Smooth muscle cell of trachea (primary cell): ENCODE data around the gene FAM83D. TPM values are rescaled to one million over a fixed set of nuclear protein-coding genes. Genes with fewer than 3 reads are reported as not detected.

Source experiments
- total RNA-seq: library from RNA; depleted of rRNA; stranded (reverse); fragments of >200 nt; gene quantifications from 2 replicates; pipeline ENCODE4 v1.2.1, GENCODE V29; 2014

The FAM83D gene
- total RNA-seq: 4.0 and 27.2 TPM in 2 replicates

GRCh38 chr20:38926142-38926933, at the start of gene FAM83D:
FAM83D (plus strand) TSS chr20:38926417; CDS start chr20:38926443, 26 bp downstream.

GRCh38 chr20:38962044-38962927, 36.1 kb downstream of the FAM83D start, which contains the start of gene DHX35:
DHX35 (plus strand) TSS chr20:38962344; CDS start chr20:38962368, 24 bp downstream.

Other genes with a start within 250 kb of the FAM83D start
- not detected in 2 replicates for gene SLC32A1, start 201.9 kb upstream of the FAM83D start, total RNA-seq
- gene ACTR5, start 178.0 kb upstream of the FAM83D start, total RNA-seq: 5.6 and 7.3 TPM in 2 replicates
- under 0.01 and 0.15 TPM in 2 replicates for gene PPP1R16B, start 120.7 kb upstream of the FAM83D start, total RNA-seq
- 10.8 and 12.1 TPM in 2 replicates for gene DHX35, start 35.9 kb downstream of the FAM83D start, total RNA-seq